HPDE6-E6E7 (cell line): ENCODE data around the gene E2F8.

ENCODE experiments used
- DNase-seq: peaks from one replicate; pipeline ENCODE4 v3.0.0; 2011; ENCODE audit warnings: missing footprints; ENCODE audit errors: extremely low spot score

Gene E2F8

DNA sequence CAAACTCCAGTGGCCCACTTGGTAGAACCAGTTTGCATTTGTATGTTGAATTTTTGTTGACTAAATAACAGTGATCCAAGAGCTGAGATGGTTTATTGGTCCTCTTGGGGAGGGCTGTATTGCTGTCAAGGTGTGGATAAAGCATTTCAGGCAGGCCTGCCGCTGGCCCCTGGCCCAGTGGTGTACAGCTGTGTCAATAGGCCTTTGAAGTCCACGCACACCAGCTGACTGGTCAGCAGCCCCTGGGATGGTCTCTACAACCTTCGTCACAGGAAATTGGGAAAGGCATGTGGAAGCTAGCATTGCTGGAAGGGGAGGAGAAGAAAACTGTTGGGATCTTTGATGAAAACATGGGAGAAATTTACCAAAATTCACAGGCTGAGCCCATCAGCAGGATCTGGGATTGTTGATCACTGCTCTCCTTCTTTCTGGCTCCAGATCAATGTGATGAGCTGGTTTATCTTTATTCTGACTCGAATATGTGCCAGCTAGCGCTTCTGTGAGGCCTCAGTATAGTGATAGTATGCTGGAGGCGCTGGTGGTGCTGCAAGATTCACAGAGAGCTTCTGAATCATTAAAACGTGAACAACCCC, 12.5 kb upstream of the E2F8 start:
- no peak for DNase-seq

GRCh38 chr11:19252394-19253152, 11.8 kb upstream of the E2F8 start:
- no peak for DNase-seq

DNA sequence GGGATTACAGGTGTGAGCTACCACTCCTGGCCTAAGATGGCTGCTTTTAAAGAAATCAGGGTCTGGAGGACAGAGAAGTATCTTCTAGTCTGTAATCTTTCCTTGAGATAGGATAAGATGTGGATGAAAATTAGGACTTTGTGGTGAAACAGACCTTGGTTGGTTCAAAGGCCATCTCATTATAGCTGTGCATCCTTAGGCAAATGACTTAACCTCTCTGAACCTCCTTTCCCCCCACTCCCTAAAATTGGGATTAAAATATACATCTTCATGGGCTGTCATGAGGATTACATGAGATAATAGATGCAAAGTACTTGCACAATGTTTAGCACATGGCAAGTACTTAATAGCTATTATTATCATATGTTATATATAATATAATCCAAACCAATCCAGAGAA, 10.8 kb upstream of the E2F8 start:
- no peak for DNase-seq

- DNase-seq, result no peak
Measured at GRCh38 chr11:19246816-19247215, 6.1 kb upstream of the E2F8 start.

- DNase-seq, result no peak
Measured at GRCh38 chr11:19245351-19245750, 4.6 kb upstream of the E2F8 start.

DNA sequence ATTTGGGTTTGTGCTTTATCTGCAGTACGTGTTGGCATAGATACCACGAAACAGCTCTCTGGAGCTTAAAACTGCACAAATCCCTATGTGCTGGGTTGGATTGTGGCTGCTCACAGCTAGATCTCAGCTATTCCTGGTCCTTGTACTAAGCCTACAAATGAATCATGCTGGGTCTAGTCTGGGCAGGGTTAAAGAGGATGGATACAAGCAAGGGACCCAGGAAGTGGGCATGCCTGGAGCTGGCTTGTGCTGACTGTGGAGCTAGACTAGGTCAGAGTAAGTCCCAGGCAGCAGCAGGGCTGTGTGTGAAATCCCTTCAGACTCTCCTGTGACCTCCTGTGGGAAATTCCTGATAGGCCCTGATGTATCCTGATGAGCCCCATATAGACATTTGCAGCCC, 3.9 kb upstream of the E2F8 start:
- DNase-seq, result peak; percentile 83

GRCh38 chr11:19244084-19244483, 3.3 kb upstream of the E2F8 start:
- peak; percentile 51 for DNase-seq

- DNase-seq, result no peak
Measured at GRCh38 chr11:19243613-19244012, 2.9 kb upstream of the E2F8 start.

DNA sequence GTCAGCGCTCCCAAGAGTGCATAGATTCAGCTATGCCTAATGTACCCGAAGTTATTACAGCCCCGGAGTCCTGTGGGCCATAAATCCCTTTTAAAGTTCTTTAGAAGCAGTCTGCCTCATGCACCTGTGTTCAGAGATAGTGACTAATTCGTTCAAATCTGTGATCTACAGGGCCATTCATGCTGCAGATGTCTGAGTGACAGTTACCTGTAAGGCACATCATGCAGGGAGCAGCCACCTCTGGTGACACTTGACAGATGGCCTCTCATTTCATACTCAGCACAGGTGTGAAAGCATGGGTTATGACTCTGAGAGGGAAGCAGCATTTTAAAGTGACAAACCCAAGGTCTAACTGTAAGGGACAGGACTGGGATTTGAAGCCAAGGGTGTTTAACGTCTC, 2.4 kb upstream of the E2F8 start:
- no peak for DNase-seq

GRCh38 chr11:19242179-19242932, 1.6 kb upstream of the E2F8 start:
- DNase-seq, result no peak

DNA sequence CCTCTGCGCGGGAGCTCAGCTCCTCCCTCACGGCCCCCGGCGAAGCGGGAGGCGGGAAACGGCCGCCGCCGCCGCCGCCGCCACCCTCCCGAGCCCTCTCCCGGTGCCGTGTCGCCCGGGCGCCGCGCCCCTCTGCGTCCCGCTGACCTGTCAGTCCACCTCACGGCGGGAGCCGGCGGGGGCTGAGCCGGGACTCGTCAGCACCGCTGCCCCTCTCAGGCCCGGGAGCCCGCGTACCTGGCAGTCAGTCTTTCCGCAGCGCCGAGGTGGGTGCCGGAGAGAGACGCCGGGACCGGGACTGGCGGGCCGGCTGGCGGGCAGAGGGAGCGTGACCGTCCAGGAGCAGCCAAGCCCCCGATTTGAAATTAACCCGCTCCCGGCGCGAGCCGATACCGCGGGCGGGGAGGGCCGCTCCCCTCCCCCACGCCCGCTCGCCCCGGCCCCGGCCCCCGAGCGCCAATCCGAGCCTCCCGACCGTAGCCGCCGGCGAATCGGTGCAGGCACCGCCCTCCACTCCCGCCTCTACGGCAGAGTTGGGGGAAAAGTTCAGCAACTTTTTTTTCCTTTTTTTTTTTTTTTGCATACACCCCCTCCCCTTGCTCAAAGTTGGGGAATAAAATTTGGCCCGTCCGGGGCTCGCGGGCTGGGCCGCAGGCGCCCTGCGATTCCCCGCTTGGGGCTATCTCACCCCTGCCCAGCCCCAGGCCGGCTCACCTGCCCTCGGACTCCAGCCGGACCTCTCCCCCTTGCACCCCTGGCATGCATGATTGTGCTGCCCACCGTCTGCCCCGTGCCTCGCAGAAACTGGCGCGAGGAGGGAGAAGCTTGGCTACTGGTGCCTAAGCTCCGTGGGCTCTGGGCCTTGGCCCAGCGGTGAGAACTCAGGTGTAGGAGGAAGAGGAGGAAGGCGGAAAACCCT, 774 bp upstream of the E2F8 start:
- peak; percentile 10 for DNase-seq

- no peak for DNase-seq
Measured at GRCh38 chr11:19239039-19239438, 1.7 kb downstream of the E2F8 start.

GRCh38 chr11:19237813-19238212, 2.9 kb downstream of the E2F8 start:
- no peak for DNase-seq

- DNase-seq, result no peak
Measured at GRCh38 chr11:19237381-19237780, 3.4 kb downstream of the E2F8 start.

- no peak for DNase-seq
Measured at GRCh38 chr11:19234231-19234817, 6.4 kb downstream of the E2F8 start.

DNA sequence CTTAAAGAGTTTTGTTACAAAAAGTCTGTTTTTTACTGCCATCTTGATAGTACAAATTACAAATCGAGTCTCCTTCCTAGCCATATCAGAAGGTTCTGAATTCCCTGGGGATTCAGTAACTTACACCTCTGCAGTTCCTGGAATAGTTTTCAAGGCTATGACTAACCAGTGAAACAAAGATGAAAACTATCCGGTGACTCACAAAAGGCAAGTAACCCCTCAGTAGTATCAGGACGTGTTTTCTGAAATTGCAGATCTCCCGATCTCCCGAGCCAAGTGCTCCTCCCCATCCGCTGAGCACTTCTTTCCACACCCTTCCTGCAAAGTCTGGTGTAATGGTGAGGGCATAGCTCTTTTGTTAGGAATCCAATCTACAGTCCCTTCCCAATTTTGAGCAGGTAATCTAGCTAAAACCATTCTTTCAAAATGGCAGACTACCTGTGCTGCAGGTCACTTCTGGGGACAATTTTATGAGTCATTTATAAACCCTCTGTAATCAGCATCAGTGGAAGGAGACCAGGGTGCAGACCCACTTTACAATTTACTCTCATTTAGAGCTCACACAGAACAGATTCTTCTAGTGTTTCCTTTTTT, 7.7 kb downstream of the E2F8 start:
- peak; percentile 56 for DNase-seq

GRCh38 chr11:19229671-19230070, 11.1 kb downstream of the E2F8 start:
- DNase-seq, result no peak

GRCh38 chr11:19228968-19229367, 11.8 kb downstream of the E2F8 start:
- no peak for DNase-seq

DNA sequence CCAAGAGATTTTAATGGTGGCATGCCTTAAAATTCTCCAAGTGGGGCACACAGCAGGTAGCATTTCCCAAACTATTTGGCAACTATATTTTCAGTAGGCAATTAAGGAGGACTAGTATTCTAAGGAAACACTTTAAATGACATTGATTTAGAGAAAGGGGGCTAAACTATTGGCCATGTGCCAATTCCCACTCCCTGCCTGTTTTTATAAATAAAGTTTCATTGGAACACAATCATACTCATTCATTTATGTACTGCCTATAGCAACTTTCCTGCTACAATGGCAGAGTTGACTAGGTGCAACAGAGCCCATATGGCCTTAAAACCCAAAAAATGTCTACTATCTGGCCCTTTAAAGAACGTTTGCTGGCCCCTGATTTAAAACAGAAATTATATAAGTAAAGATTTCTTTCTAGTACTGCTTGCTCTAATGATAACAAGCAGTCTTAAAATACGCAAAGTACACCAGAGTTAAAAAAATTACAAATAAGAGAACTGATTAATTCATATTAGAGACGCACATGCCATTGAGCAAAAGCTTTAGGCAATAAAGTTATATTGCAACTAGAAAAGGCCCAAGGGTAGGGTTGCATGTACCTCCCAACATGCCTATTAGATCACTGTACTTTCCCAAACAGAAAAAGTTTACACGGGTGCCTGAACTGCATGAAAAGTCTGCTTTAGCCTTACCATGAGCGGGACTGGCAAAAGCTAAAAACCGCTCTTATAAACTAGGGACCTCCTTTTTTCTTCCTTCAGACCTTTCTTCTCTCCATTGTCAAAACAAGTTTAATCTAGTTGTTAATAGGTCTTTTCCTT, 14.2 kb downstream of the E2F8 start:
- no peak for DNase-seq

GRCh38 chr11:19225581-19225980, 15.2 kb downstream of the E2F8 start:
- DNase-seq, result no peak
